Psoas muscle (tissue), 8 donors: ENCODE results near the gene ZCCHC7. TPM values are rescaled to one million over a fixed set of nuclear protein-coding genes. Genes with fewer than 3 reads are reported as not detected.

ENCODE experiments used
- ATAC-seq, 4 donors: fragments of 200-7000 bp; cut with Tn5 transposase; one replicate each; pipeline ENCODE4 v1.9.1; 2020; ENCODE audit warnings: moderate library complexity in 3 of 4, mild to moderate bottlenecking in 2 of 4
- DNase-seq, 2 donors: peaks; one replicate each; pipeline ENCODE4 v3.0.0-alpha.2; 2020
- H3K27ac ChIP-seq: fragments of 200-600 bp; one replicate; pipeline ENCODE4 v1.8.0; 2022
- H3K27me3 ChIP-seq, 3 donors: fragments of 200-600 bp in 1 of 3; one replicate each; pipeline versions ENCODE4 v1.6.1 to v1.8.0; 2013 to 2022; ENCODE audit warnings: low read length in 2 of 3, mild to moderate bottlenecking in 2 of 3, moderate library complexity in 1 of 3; ENCODE audit not compliant: insufficient read depth in 3 of 3
- H3K36me3 ChIP-seq, 2 donors: fragments of 200-600 bp in 1 of 2; one replicate each; pipeline versions ENCODE4 v1.6.1 to v1.8.0; 2013 to 2022; ENCODE audit warnings: low read depth in 1 of 2, mild to moderate bottlenecking in 1 of 2, moderate library complexity in 1 of 2; ENCODE audit not compliant: insufficient read depth in 1 of 2
- H3K4me1 ChIP-seq: fragments of 200-600 bp; one replicate; pipeline ENCODE4 v1.8.0; 2022
- H3K4me3 ChIP-seq: fragments of 200-600 bp; one replicate; pipeline ENCODE4 v1.8.0; 2022; ENCODE audit warnings: mild to moderate bottlenecking
- H3K9me3 ChIP-seq: fragments of 200-600 bp; one replicate; pipeline ENCODE4 v1.8.0; 2022
- CTCF ChIP-seq: fragments of 200-600 bp; IDR thresholded peaks from one replicate; pipeline ENCODE4 v1.8.0; 2022; ENCODE audit warnings: antibody characterized with exemption
- WGBS, 3 donors: extraction: QIAGEN DNeasy Blood & Tissue Kit; methylation state at CpG; one replicate each; pipeline versions ENCODE4 v1.1.6 to v1.1.7; 2013; 5-methylcytosine and 5-hydroxymethylcytosine counted together
- intact Hi-C, 2 donors: fragments of 100-400 bp; cut with DNase I; formaldehyde crosslinking; loops; one replicate each; pipeline versions ENCODE4 v1.11.0 to v1.14.2; 2022
- polyA plus RNA-seq, 3 donors: library from polyadenylated mRNA; stranded (reverse); fragments of 200-250 nt; gene quantifications; one replicate each; pipeline ENCODE4 v1.2.3, GENCODE V29; 2013
- total RNA-seq, 4 donors: library from RNA; stranded (reverse); fragmentation: NEBNext Ultra II Directional in 2 of 4; extraction: Animal tissue kit (Norgen Biotek cat#: 25700) in 2 of 4; gene quantifications; one replicate each; pipeline versions ENCODE4 v1.2.1 to v1.2.4, GENCODE V29; 2021 to 2023
- donor health status: healthy with polysubstance abuse.
- donor health status: DM: no; HTN: no; CAD: no; lungs with moderate emphysema.
- donor health status: Bipolar disorder and iron deficiency.
- donor health status: healthy.
- donor health status: DM: yes; HTN: yes; CAD: no.
- donor health status: DM: no; HTN: no; CAD: no.
- donor health status: DM: no; HTN: no; CAD: no.
- donor health status: DM: yes; HTN: yes; CAD: no.

ZCCHC7 gene
- total and polyA plus RNA-seq, 7 donors, result 6.2 to 10.3 (median 7.3) TPM

GRCh38 chr9:37273595-37273994 is 153.2 kb downstream of the ZCCHC7 start:
- Histone ChIP-seq H3K27me3 (no peaks in the 10 kb centered on the region), H3K4me1 (no peaks in the 10 kb centered on the region), H3K36me3 (no peaks in the 10 kb centered on the region), H3K4me3 (no peak overlapping the region), H3K27ac (no peak overlapping the region), H3K9me3 (peaks cover 6% of the 10 kb centered on the region)
- DNase-seq (no peak), ATAC-seq (no peak)
- no peak for TF ChIP-seq CTCF
- intact Hi-C loops, result no loop called here

GRCh38 chr9:37281541-37281940 is 161.2 kb downstream of the ZCCHC7 start:
- TF ChIP-seq CTCF, result no peak
- no peak overlapping the region for H3K27ac ChIP-seq
- DNase-seq, result no peak
- WGBS, 3 donors, result 90 to 93% (median 92%) methylated on average over 2 of the region's 2 CpGs
- ATAC-seq, result no peak
- intact Hi-C loops, result no loop called here
- no peaks in the 10 kb centered on the region for H3K27me3 ChIP-seq
- no peak overlapping the region for H3K4me3 ChIP-seq
- H3K4me1 ChIP-seq, result no peaks in the 10 kb centered on the region
- no peaks in the 10 kb centered on the region for H3K36me3 ChIP-seq
- no peaks in the 10 kb centered on the region for H3K9me3 ChIP-seq

- Histone ChIP-seq H3K27me3 (no peaks in the 10 kb centered on the region), H3K27ac (no peak overlapping the region), H3K36me3 (no peaks in the 10 kb centered on the region), H3K9me3 (no peaks in the 10 kb centered on the region), H3K4me3 (no peak overlapping the region), H3K4me1 (no peaks in the 10 kb centered on the region)
- ATAC-seq (no peak), DNase-seq (no peak)
- intact Hi-C loops, result no loop called here
- WGBS, 3 donors, result 48 to 56% (median 56%) methylated on average over 6 of the region's 6 CpGs
- TF ChIP-seq CTCF, result no peak
Observed at GRCh38 chr9:37283730-37284325, 163.5 kb downstream of the ZCCHC7 start.

GRCh38 chr9:37284636-37285035 is 164.3 kb downstream of the ZCCHC7 start:
- ATAC-seq (no peak), DNase-seq (no peak)
- no peak overlapping the region for H3K4me3 ChIP-seq
- intact Hi-C loops, result no loop called here
- H3K9me3 ChIP-seq, result no peaks in the 10 kb centered on the region
- H3K27ac ChIP-seq, result no peak overlapping the region
- no peak for TF ChIP-seq CTCF
- no peaks in the 10 kb centered on the region for H3K36me3 ChIP-seq
- WGBS, 3 donors, result 84 to 90% (median 86%) methylated on average over 1 of the region's 1 CpG
- H3K27me3 ChIP-seq, result no peaks in the 10 kb centered on the region
- H3K4me1 ChIP-seq, result no peaks in the 10 kb centered on the region

GRCh38 chr9:37286530-37287175 is 166.3 kb downstream of the ZCCHC7 start:
- no peaks in the 10 kb centered on the region for H3K4me1 ChIP-seq
- TF ChIP-seq CTCF, result no peak
- H3K36me3 ChIP-seq, result no peaks in the 10 kb centered on the region
- H3K4me3 ChIP-seq, result no peak overlapping the region
- DNase-seq (no peak), ATAC-seq (no peak)
- no peaks in the 10 kb centered on the region for H3K27me3 ChIP-seq
- intact Hi-C loops, result no loop called here
- no peaks in the 10 kb centered on the region for H3K9me3 ChIP-seq
- WGBS, 3 donors, result 71 to 78% (median 76%) methylated on average over 6 of the region's 6 CpGs
- no peak overlapping the region for H3K27ac ChIP-seq
